Choroid plexus epithelial cell (primary cell): ENCODE measurements around the gene STRN3.
A peak's percentile ranks its signal among the peaks of the same experiment; 100 is the strongest.

Source experiments
- DNase-seq: peaks from one replicate; pipeline ENCODE4 v3.0.0-alpha.2; 2010; ENCODE audit warnings: low read depth
- H3K4me3 ChIP-seq: 2 replicates; pipeline ENCODE4 v1.5.1; 2011; ENCODE audit warnings: low read depth, mild to moderate bottlenecking, control low read depth, low read length, moderate library complexity
- TF ChIP-seq, protein P1 (sequence below): conservative IDR thresholded peaks from 2 replicates; pipeline ENCODE4 v1.5.1; 2011; ENCODE audit warnings: low read depth, mild to moderate bottlenecking, control low read depth, inconsistent platforms, low read length, moderate library complexity

Gene STRN3

DNA sequence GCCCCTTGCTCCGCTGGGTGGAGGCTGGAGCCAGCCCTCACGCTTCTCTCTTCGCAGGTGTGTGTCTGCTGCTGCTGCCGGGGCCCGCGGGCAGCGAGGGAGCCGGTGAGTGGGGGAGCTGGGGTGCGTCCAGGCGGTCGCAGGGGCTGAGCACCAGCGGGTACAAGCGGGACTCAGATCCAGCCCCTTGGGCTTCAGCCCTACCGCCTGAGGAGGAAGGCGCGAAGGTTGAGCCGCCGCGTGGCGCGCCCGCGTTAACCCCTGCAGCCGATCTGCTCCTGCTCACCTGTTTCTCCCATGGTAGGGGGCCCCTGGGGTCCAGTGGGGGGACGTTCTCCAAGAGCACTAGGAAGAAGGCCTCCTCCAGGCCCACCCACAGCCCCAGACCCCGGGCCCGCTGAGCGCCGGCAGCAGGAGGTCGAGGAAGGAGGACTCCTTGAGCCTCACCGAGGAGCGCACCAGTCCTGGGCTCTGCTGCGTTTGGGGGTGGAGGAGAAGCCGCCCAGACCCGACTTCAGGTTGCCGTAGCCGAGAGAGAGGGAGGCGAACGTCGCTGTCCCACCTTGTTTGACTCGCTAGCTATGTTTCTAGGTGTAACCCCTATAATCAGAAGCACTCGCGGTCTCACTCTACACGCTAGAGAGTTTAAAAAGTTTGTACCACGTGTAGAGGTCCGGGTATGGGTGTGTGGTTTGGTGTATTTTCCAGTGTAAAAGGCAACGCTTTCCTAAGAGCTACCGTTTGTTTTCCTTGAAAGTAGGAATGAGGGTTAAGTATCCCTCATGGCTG lies 151.0 kb downstream of the STRN3 start:
- peak overlapping the region; percentile 52 for H3K4me3 ChIP-seq
- DNase-seq, result no peak
- TF ChIP-seq, protein P1, sequence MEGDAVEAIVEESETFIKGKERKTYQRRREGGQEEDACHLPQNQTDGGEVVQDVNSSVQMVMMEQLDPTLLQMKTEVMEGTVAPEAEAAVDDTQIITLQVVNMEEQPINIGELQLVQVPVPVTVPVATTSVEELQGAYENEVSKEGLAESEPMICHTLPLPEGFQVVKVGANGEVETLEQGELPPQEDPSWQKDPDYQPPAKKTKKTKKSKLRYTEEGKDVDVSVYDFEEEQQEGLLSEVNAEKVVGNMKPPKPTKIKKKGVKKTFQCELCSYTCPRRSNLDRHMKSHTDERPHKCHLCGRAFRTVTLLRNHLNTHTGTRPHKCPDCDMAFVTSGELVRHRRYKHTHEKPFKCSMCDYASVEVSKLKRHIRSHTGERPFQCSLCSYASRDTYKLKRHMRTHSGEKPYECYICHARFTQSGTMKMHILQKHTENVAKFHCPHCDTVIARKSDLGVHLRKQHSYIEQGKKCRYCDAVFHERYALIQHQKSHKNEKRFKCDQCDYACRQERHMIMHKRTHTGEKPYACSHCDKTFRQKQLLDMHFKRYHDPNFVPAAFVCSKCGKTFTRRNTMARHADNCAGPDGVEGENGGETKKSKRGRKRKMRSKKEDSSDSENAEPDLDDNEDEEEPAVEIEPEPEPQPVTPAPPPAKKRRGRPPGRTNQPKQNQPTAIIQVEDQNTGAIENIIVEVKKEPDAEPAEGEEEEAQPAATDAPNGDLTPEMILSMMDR, result no peak

DNA sequence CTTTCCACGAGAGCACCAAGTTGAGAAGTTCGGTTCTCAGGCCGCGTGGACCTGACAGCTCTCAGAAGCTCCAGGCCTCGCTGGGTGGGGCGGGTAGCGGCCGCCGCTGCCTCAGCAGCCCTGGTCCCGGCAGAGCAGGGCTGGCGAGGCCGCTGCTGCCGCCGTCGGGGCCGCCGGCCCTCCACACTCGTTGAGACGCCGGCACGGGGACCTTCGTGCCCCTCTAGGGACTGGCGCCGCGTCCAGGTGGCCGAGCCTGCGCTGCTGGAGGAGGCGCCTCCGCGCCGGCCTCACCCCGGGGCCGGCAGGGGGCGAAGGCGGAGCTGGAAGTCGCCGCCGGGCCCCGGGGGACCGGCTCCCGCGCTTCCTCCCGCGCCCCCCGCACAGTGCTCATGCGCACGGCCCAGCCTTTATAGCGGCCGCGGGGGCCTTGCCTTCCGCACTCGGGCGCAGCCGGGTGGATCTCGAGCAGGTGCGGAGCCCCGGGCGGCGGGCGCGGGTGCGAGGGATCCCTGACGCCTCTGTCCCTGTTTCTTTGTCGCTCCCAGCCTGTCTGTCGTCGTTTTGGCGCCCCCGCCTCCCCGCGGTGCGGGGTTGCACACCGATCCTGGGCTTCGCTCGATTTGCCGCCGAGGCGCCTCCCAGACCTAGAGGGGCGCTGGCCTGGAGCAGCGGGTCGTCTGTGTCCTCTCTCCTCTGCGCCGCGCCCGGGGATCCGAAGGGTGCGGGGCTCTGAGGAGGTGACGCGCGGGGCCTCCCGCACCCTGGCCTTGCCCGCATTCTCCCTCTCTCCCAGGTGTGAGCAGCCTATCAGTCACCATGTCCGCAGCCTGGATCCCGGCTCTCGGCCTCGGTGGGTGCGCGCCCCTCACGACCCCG lies 151.8 kb downstream of the STRN3 start, which contains the start of gene COCH:
Gene COCH (plus strand): TSS at position 440 of the 879 bp plus-strand sequence. CDS start 380 bp downstream, at position 820.
- TF ChIP-seq, protein P1, result no peak
- DNase-seq, result no peak
- H3K4me3 ChIP-seq, result peak within 1 kb of the TSS; percentile 52

DNA sequence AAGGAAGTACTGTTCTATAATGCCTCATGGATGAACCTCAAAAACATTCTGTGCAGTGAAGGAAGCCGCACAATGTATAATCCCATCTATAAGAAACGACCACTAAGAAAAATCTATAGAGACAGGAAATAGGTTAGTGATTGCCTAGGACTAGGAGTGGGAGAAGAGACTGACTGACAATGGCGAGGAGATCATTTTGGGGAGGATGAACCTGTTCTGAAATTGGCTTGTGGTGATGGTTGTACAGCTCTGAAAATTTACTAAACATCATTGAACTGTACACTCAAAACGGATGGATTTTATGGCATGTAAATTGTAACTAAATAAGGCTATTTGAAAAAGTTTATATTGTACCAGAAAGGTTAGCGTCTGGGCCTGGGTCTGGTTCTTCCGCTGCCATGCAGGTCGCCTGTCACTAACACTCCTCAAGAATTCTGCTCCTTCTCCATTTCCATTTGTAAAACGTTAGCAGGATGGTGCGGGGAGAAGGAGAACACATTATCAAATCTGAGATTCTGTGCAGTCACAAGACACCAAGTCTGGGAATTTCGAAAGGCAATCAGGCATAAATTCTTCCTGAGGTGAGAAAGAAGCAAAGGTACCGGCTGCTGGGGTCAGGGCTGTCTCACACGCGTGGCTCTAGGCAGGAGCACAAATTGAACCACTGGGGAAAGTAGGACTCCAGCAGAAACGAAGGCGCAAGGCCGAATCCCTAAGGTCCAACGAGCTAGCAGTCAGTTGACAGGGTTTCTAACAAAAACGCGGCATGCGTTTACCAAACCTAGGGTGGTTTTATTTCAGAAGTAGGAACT lies 152.7 kb downstream of the STRN3 start:
- H3K4me3 ChIP-seq, result peak overlapping the region; percentile 52
- DNase-seq, result no peak
- TF ChIP-seq, protein P1, result no peak

DNA sequence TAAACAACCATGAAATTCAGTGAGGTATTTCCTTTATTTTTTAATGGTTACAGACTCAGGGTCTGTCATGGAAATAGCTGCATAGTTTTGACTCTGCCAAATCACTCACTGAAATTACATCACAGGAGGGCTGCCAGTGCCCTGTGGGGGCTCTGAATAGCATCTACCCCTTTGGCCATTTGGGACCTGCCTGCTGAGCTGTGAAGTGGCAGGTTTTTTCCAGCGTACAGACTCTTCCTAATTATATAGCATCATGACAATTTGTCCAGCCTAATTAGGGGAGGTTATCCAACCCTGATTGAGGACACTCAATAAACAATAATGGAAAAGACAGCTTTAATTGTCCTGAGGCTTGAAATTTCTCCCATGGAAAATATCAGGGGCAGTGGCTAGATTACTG lies 153.6 kb downstream of the STRN3 start:
- DNase-seq, result no peak
- no peak overlapping the region for H3K4me3 ChIP-seq
- TF ChIP-seq, protein P1, result no peak

DNA sequence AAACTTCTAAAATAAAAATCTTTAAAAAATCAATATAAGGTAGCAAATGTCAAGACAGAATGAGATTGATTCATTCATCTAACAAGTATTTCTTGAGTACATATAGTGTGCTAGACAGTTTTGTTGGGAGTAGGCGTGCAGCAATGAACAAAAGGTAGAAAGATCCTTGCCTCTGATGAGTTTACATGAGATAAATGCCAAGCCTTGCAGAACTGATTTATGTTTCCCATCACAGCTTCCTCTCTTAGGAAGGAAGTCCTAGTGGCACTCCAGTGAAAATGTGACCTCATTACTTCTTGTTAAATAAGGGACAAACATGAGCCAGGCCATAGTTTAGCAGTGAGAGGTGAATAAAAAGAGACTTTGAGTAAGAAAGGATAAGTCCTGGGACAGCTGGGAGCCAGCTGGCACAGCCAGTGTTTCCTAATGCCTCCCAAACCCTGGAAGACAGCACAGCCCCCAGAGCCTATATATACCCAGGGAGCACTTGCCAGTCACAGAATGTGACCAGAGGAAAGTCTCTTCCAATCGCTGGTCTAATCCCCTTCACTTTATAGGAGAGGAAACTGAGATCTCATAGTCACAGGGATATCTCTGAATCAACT lies 156.5 kb downstream of the STRN3 start:
- TF ChIP-seq, protein P1, result no peak
- no peak overlapping the region for H3K4me3 ChIP-seq
- no peak for DNase-seq

DNA sequence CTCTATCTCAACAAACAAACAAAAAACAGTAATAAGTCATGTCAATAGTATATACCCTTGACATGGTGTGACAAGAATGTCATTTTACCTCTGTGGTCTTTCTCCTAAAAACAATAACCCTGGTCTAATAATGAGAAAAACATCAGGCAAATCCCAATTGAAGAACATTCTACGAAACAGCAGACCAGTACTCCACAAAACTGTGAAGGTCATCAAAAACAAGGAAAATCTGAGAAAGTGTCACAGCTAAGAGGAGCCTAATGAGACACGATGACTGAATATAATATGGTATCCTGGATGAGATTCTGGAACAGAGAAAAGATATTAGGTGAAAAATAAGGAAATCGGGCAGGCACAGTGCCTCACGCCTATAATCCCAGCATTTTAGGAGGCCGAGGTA lies 157.4 kb downstream of the STRN3 start:
- DNase-seq, result no peak
- H3K4me3 ChIP-seq, result no peak overlapping the region
- TF ChIP-seq, protein P1, result no peak
